ENCODE results near the gene TGM2. TPM values are rescaled to one million over a fixed set of nuclear protein-coding genes. Genes with fewer than 3 reads are reported as not detected.
A peak's percentile ranks its signal among the peaks of the same experiment; 100 is the strongest.

TGM2 gene
- total RNA-seq, 2 experiments from 2014 or later: 0.06 to 0.27 TPM

DNA sequence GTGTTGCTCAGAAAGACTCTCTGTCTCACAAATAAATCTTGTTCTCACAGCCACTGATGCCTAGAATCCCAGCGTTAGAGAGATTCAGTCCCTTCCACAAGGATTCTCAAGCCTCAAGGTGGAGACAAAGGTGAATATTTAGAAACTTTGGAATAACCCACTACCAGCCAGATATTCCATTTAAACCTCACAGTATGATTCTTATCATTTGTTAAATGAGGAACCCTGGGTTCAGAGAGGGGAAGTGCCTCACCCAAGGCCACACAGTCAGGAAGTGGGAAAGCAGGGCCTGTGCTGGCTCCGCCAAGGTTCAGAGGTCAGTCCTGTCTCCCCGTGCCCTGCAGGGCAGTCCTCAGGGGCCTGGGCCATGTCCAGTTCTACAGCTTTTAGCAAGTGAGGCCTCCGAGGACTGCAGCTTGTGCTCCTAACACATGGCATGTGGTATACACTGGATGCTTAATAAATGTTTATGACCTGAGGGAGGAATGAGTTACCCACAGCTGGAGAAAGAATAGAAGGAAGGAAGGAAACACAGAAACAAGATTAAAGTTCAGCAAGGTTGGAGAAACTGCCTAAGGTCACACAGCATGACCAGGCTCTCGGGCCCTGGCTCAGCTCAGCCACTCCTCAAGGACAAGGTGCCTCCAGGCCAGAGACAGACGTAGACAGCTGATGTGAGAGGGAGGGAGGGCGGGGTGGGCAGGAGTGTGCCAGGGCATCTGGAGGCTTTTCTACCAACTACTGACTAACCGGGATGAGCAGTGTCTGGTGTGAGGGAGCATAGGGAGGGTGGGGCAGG is 3.9 kb upstream of the TGM2 start:
- Histone ChIP-seq H3K27me3 (ENCODE audit: control insufficient read depth in 1 of 2, insufficient read depth in 2 of 2, low read length in 2 of 2) (peaks cover 5 to 19% of the 10 kb centered on the region in 2 experiments), H3K4me1 (ENCODE audit: insufficient read depth, low read length) (peaks cover 6% of the 10 kb centered on the region), H3K27ac (ENCODE audit: low read depth in 1 of 2, low read length in 2 of 2) (no peak overlapping the region), H3K9me3 (ENCODE audit: control insufficient read depth in 1 of 2, insufficient read depth in 1 of 2, low read length in 2 of 2) (no peaks in the 10 kb centered on the region), H3K4me3 (ENCODE audit: low read length) (no peak overlapping the region), H3K36me3 (ENCODE audit: insufficient read depth, low read length) (no peaks in the 10 kb centered on the region)
- no peak overlapping the region for H3K27ac Mint-ChIP-seq
- CTCF ChIA-PET: no interaction called here
- no peak overlapping the region for H3K4me3 Mint-ChIP-seq
- POLR2A ChIA-PET: no interaction called here
- TF ChIP-seq, protein P1, sequence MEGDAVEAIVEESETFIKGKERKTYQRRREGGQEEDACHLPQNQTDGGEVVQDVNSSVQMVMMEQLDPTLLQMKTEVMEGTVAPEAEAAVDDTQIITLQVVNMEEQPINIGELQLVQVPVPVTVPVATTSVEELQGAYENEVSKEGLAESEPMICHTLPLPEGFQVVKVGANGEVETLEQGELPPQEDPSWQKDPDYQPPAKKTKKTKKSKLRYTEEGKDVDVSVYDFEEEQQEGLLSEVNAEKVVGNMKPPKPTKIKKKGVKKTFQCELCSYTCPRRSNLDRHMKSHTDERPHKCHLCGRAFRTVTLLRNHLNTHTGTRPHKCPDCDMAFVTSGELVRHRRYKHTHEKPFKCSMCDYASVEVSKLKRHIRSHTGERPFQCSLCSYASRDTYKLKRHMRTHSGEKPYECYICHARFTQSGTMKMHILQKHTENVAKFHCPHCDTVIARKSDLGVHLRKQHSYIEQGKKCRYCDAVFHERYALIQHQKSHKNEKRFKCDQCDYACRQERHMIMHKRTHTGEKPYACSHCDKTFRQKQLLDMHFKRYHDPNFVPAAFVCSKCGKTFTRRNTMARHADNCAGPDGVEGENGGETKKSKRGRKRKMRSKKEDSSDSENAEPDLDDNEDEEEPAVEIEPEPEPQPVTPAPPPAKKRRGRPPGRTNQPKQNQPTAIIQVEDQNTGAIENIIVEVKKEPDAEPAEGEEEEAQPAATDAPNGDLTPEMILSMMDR (IDR thresholded peaks at IDR 0.05): no peak
- no peaks in the 10 kb centered on the region for H3K36me3 Mint-ChIP-seq (ENCODE audit: low read depth)
- peaks cover 28% of the 10 kb centered on the region for H3K27me3 Mint-ChIP-seq
- no peaks in the 10 kb centered on the region for H3K9me3 Mint-ChIP-seq
- DNase-seq: peak in 3 of 14 experiments; percentile 23 to 53 (median 44)
- no peak for ATAC-seq (ENCODE audit: poor library complexity)
- intact Hi-C loops (cut with DNase I, micrococcal nuclease): loop anchor here (5.0 kb wide), 1 partner anchor 112 kb away; no protein-coding TSS in a partner anchor
- no peaks in the 10 kb centered on the region for H3K4me1 Mint-ChIP-seq (ENCODE audit: low read depth)

DNA sequence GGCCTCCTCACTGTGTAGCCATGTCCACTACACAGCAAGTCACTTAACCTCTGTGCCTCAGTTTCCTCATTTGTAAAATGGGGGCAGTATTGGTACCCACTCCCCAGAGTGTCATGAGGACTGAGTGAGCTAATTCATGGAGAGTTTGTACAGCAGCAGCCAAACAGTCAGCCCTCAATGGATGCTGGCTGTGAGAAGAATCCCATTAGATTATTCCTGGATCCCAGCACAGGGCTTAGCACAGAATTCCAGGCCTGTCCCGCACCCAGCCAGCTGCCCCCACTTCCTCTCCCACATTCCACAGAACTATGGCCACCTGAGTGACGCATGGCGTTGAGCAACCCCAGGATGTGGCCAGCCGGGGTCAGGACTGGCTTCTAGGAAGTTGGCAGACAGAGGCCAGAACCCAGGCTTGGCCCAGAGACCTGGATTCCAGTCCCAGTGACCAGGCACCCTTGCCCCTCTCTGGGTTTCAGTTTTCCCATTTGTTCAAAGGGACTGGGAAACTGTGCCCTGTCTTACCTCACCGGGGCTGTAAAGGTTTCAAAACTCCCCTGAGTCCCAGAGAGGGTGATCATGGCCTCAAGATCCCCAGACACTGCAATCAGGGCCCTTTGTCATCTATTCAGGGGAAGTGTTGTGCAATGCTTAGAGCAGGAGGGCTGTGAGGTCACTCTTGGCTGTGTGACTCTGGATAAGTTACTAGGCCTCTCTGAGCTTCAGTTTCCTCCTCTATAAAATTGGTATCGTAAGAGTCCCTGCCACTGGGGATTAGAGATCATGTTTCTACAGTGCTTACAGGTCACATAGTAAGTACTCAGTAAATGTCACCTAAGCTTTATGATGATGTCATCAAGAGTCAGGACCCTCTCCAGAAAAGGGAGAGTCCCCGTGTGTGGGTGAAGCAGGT is 3.0 kb upstream of the TGM2 start:
- intact Hi-C loops (cut with DNase I, micrococcal nuclease): loop anchor here (5.0 kb wide), 1 partner anchor 111 kb away; no protein-coding TSS in a partner anchor
- Histone ChIP-seq H3K9me3 (ENCODE audit: control insufficient read depth in 1 of 2, insufficient read depth in 1 of 2, low read length in 2 of 2) (no peaks in the 10 kb centered on the region), H3K4me1 (ENCODE audit: insufficient read depth, low read length) (peaks cover 6% of the 10 kb centered on the region), H3K27ac (ENCODE audit: low read depth in 1 of 2, low read length in 2 of 2) (no peak overlapping the region), H3K4me3 (ENCODE audit: low read length) (no peak overlapping the region), H3K27me3 (ENCODE audit: control insufficient read depth in 1 of 2, insufficient read depth in 2 of 2, low read length in 2 of 2) (peaks cover 8 to 21% of the 10 kb centered on the region in 2 experiments), H3K36me3 (ENCODE audit: insufficient read depth, low read length) (no peaks in the 10 kb centered on the region)
- H3K4me3 Mint-ChIP-seq: no peak overlapping the region
- CTCF ChIA-PET: no interaction called here
- no peak for ATAC-seq (ENCODE audit: poor library complexity)
- no peaks in the 10 kb centered on the region for H3K9me3 Mint-ChIP-seq
- no peak overlapping the region for H3K27ac Mint-ChIP-seq
- TF ChIP-seq, protein P1 (IDR thresholded peaks at IDR 0.05): no peak
- no peaks in the 10 kb centered on the region for H3K36me3 Mint-ChIP-seq (ENCODE audit: low read depth)
- POLR2A ChIA-PET: no interaction called here
- H3K4me1 Mint-ChIP-seq (ENCODE audit: low read depth): no peaks in the 10 kb centered on the region
- DNase-seq: peak in 2 of 14 experiments; percentile 55 to 65
- peaks cover 32% of the 10 kb centered on the region for H3K27me3 Mint-ChIP-seq

DNA sequence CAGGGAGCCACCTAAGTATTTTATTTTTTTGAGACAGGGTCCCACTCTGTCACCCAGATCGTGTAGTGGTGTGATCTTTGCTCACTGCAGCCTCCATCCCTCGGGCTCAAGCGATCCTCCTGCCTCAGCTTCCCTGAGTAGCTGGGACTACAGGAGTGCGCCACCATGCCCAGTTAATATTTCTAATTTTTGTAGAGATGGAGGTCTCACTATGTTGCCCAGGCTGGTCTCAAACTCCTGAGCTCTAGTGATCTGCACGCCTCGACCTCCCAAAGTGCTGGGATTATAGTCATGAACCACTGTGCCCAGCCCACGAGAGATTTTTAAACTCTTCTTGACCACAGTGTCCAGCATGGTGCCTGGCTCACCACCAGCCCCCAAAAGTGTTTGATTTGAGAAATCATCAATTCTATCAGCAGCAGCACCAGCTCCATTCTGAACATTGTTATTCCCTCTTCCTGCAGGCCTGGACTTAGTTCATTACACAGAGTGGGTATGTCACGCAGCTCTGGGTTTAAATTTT is 2.3 kb upstream of the TGM2 start:
- no peaks in the 10 kb centered on the region for H3K4me1 Mint-ChIP-seq (ENCODE audit: low read depth)
- H3K27me3 Mint-ChIP-seq: peaks cover 36% of the 10 kb centered on the region
- Histone ChIP-seq H3K4me1 (ENCODE audit: insufficient read depth, low read length) (peaks cover 6% of the 10 kb centered on the region), H3K4me3 (ENCODE audit: low read length) (no peak overlapping the region), H3K36me3 (ENCODE audit: insufficient read depth, low read length) (no peaks in the 10 kb centered on the region), H3K27me3 (ENCODE audit: control insufficient read depth in 1 of 2, insufficient read depth in 2 of 2, low read length in 2 of 2) (peaks cover 8 to 21% of the 10 kb centered on the region in 2 experiments), H3K9me3 (ENCODE audit: control insufficient read depth in 1 of 2, insufficient read depth in 1 of 2, low read length in 2 of 2) (no peaks in the 10 kb centered on the region), H3K27ac (ENCODE audit: low read depth in 1 of 2, low read length in 2 of 2) (no peak overlapping the region)
- ATAC-seq (ENCODE audit: poor library complexity) (no peak), DNase-seq (no peak)
- intact Hi-C loops (cut with DNase I, micrococcal nuclease): loop anchor here (5.0 kb wide), 1 partner anchor 110 kb away; no protein-coding TSS in a partner anchor
- POLR2A ChIA-PET: no interaction called here
- CTCF ChIA-PET: no interaction called here
- no peaks in the 10 kb centered on the region for H3K9me3 Mint-ChIP-seq
- no peak overlapping the region for H3K4me3 Mint-ChIP-seq
- no peaks in the 10 kb centered on the region for H3K36me3 Mint-ChIP-seq (ENCODE audit: low read depth)
- TF ChIP-seq, protein P1 (IDR thresholded peaks at IDR 0.05): no peak
- H3K27ac Mint-ChIP-seq: no peak overlapping the region

Data from CD4-positive, alpha-beta T cell (primary cell).